Measurements from ENCODE around the gene PDLIM4. TPM values are rescaled to one million over a fixed set of nuclear protein-coding genes. Genes with fewer than 3 reads are reported as not detected.
A peak's percentile ranks its signal among the peaks of the same experiment; 100 is the strongest.

The PDLIM4 gene
- polyA plus RNA-seq, 1 experiment: 31.0 TPM

DNA sequence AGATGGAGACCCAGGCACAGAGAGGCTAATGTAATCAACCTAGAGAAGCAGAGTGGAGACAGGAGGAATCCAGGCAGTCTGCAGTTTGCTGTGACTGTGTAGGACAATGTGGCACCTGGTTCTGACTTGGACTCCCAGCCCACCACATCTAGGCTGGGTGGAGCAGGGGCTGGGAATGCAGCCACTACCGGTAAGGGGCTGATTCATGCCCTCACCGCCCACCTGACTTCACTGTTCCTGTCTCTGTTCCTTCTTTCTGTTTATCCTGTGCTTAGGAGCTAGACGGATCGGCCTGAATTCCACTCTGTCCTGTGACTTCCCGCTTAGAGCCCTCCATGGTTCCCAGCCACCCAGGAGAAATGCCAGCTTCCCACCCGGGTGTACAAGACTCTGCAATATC is 2.6 kb downstream of the PDLIM4 start:
- no peaks in the 10 kb centered on the region for H3K27me3 ChIP-seq (ENCODE audit: control insufficient read depth, insufficient read depth, low read length)
- TF ChIP-seq, protein P1, sequence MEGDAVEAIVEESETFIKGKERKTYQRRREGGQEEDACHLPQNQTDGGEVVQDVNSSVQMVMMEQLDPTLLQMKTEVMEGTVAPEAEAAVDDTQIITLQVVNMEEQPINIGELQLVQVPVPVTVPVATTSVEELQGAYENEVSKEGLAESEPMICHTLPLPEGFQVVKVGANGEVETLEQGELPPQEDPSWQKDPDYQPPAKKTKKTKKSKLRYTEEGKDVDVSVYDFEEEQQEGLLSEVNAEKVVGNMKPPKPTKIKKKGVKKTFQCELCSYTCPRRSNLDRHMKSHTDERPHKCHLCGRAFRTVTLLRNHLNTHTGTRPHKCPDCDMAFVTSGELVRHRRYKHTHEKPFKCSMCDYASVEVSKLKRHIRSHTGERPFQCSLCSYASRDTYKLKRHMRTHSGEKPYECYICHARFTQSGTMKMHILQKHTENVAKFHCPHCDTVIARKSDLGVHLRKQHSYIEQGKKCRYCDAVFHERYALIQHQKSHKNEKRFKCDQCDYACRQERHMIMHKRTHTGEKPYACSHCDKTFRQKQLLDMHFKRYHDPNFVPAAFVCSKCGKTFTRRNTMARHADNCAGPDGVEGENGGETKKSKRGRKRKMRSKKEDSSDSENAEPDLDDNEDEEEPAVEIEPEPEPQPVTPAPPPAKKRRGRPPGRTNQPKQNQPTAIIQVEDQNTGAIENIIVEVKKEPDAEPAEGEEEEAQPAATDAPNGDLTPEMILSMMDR (IDR thresholded peaks at IDR 0.05; ENCODE audit: insufficient read depth, low read depth, low read length): no peak
- H3K4me3 ChIP-seq (ENCODE audit: low read depth, low read length): no peak overlapping the region; the same call in 1 of the 2 replicates
- ChIA-PET POLR2A (no interaction called here), CTCF (interaction anchor here (1.5 to 2.0 kb wide), 2 partner anchors 13 to 22 kb away, joined by 6 to 10 read pairs; no protein-coding TSS in a partner anchor)
- DNase-seq (ENCODE audit: low read depth): no peak
- H3K36me3 ChIP-seq (ENCODE audit: control insufficient read depth, insufficient read depth, low read length): no peaks in the 10 kb centered on the region

DNA sequence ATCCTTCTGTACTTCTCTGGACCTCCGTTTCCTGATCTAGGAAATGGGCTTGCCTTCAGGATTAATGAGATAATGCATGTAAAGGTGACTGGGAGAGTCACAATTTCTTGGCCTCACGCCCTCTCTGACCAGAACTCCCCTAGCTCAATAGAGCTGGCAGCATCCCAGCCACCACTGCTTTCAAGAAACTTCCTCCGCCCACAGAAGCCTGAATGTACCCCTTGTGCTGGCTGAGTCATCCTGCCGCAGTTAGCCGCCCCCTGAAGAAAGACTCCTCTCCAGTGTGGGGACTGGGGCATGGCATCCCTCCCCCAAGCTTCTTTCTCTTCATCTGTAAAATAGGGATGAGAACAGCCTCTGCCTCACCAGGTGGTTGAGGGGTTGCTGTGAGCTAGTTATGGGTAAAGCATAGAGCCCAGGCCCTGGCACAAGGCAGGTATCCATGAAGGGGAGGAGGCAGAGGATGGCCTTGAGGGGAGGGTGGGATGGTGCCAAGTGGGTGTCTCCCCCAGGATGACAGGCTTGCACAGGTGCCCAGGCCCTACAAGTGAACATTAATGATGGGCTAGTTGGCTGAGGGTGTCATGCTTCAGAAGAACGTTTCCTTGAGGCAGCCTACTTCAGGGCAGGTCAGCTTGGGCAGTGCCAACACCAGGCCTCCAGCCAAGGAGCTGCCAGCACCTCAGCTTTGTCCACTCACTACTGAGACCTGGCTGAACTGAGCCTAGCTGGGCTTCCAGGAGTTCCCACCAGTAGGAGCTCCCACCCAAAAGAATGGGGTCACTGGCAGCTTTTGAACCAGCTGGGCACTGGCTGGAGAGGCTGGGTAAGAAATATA is 3.4 kb downstream of the PDLIM4 start:
- Histone ChIP-seq H3K36me3 (ENCODE audit: control insufficient read depth, insufficient read depth, low read length) (no peaks in the 10 kb centered on the region), H3K27me3 (ENCODE audit: control insufficient read depth, insufficient read depth, low read length) (no peaks in the 10 kb centered on the region), H3K4me3 (ENCODE audit: low read depth, low read length) (no peak overlapping the region)
- TF ChIP-seq, protein P1 (IDR thresholded peaks at IDR 0.05; ENCODE audit: insufficient read depth, low read depth, low read length): no peak
- POLR2A ChIA-PET: no interaction called here
- DNase-seq (ENCODE audit: low read depth): peak; percentile 46
- CTCF ChIA-PET: interaction anchor here (0.7 to 5.7 kb wide), 5 partner anchors 12 to 71 kb away, joined by 3 to 42 read pairs (median 3); partner anchors contain the start of gene P4HA2

DNA sequence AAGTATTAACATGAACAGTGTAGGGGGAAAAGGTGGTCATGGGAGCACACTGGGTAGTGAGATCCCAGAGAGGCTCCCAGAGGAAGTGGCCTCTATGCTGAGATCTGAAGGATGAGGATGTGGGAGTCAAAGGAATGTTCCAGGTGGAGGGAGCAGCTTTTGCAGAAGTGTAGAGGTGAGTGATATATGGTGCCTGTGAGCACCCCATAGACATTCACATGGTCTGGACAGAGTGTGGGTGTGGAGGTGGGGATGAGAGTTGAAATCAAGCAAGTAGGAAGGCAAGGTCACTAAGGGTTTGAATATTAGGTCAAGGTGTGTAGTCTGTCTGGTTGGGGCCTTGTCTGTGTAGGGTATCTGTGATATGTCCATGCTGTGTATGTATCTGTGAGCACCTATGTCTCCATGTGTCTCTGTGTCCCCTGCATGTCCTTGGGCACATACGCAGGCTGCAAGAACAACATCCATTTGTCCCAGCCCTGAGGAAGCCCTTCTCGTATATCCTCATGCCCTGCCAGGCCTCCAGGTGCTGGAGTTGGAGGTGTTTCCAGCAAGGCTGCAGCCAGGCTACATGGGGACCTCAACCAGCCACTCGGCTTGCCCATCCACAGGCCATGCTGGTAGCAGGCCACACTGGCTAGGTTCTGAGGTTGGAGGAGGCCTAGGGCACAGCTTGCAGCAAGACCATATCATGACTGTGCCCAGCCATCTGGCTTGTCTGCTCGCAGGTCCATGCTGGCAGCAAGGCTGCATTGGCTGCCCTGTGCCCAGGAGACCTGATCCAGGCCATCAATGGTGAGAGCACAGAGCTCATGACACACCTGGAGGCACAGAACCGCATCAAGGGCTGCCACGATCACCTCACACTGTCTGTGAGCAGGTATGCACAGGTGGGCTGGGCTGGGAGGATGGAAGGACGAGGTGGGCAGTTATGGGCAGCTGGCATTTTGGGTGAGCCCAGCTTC is 4.7 kb downstream of the PDLIM4 start:
- Histone ChIP-seq H3K4me3 (ENCODE audit: low read depth, low read length) (no peak overlapping the region), H3K36me3 (ENCODE audit: control insufficient read depth, insufficient read depth, low read length) (peaks cover 5% of the 10 kb centered on the region), H3K27me3 (ENCODE audit: control insufficient read depth, insufficient read depth, low read length) (no peaks in the 10 kb centered on the region)
- TF ChIP-seq, protein P1 (IDR thresholded peaks at IDR 0.05; ENCODE audit: insufficient read depth, low read depth, low read length): no peak
- no peak for DNase-seq (ENCODE audit: low read depth)
- POLR2A ChIA-PET: no interaction called here
- CTCF ChIA-PET: interaction anchor here (1.1 to 5.7 kb wide), 8 partner anchors 10 to 72 kb away, joined by 3 to 42 read pairs (median 5); partner anchors contain the start of gene P4HA2

DNA sequence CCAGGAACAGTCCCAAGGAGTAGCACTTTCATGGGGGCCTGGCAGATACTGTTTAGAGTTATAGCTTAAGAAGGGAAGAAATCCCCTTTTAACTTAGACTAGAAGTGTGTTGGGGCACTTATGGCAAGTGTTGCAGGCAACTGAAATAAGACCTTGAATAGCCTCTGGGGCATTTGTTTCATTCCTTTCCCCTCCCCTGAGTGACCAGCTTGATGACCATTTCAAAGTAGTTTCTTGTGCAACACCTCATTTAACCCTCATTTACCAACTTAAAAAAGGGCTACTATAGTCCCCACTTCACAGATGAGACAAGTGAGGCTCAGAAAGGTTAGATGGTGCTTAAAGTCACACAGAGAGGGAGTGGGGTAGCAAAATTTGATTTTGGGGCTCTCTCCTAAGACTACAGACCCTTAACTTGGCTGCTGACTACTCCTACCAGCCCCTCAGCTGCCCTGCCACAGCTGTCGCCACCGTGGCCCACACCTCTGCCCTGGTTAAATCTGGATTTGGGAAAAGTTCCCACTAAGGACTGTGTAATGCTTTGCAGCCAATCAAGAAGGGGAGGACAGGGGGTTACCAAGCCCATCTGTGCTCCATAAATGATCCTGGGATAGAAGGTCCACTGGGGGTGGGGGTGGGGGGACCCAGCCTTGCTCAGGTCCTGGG is 5.5 kb downstream of the PDLIM4 start:
- POLR2A ChIA-PET: interaction anchor here (0.7 kb wide), 1 partner anchor 22 kb away, joined by 3 read pairs; no protein-coding TSS in a partner anchor
- Histone ChIP-seq H3K27me3 (ENCODE audit: control insufficient read depth, insufficient read depth, low read length) (no peaks in the 10 kb centered on the region), H3K36me3 (ENCODE audit: control insufficient read depth, insufficient read depth, low read length) (peaks cover 5% of the 10 kb centered on the region), H3K4me3 (ENCODE audit: low read depth, low read length) (no peak overlapping the region)
- TF ChIP-seq, protein P1 (IDR thresholded peaks at IDR 0.05; ENCODE audit: insufficient read depth, low read depth, low read length): no peak
- CTCF ChIA-PET: interaction anchor here (1.0 to 5.7 kb wide), 8 partner anchors 9 to 196 kb away, joined by 3 to 42 read pairs (median 6); partner anchors contain the start of gene SLC22A4
- no peak for DNase-seq (ENCODE audit: low read depth)
